ENCODE data around the gene SMOC2. TPM values are rescaled to one million over a fixed set of nuclear protein-coding genes. Genes with fewer than 3 reads are reported as not detected.

The SMOC2 gene
- total RNA-seq, 3 donors from 2014 or later (not counting 1 experiment from before 2014, with no cell fraction given): not detected

DNA sequence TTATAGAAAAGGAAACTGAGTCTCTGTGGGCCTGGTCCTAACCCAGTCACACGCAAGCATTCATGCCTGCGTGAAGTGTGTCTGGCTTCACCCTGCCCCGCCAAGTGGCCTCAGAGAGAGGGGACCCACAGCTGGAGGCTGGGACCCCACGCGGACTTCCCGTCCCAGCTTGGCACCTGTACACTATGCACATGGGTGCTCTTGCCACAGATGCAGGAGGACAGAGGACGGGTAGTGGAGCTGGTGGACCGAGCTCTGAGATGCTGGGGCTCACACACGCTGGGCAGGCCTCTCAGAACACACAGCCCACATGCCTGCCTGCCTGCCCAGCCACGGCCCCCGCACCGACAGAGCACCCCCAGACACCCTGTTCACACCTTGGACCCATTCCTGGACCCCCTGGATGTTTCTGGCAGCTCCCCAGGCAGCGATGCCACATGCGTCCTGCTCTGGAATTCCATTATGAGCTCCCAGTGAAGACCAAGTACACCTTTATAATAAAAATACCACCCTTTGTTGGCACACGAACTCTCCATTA, 24.9 kb upstream of the SMOC2 start:
- no peaks in the 10 kb centered on the region for H3K9me3 Mint-ChIP-seq
- no peaks in the 10 kb centered on the region for H3K4me1 ChIP-seq (ENCODE audit: control insufficient read depth, insufficient read depth, low read length)
- H3K27ac ChIP-seq (ENCODE audit: low read length): no peak overlapping the region
- DNase-seq (no peak), ATAC-seq (no peak)
- no peaks in the 10 kb centered on the region for H3K36me3 ChIP-seq (ENCODE audit: control insufficient read depth, insufficient read depth, low read length)
- no peaks in the 10 kb centered on the region for H3K27me3 ChIP-seq (ENCODE audit: control insufficient read depth, insufficient read depth, low read length)
- intact Hi-C loops (cut with micrococcal nuclease): no loop called here
- no peak overlapping the region for H3K4me3 ChIP-seq (ENCODE audit: low read length)
- no peak overlapping the region for H3K4me3 Mint-ChIP-seq
- H3K36me3 Mint-ChIP-seq: no peaks in the 10 kb centered on the region
- TF ChIP-seq, protein P1, sequence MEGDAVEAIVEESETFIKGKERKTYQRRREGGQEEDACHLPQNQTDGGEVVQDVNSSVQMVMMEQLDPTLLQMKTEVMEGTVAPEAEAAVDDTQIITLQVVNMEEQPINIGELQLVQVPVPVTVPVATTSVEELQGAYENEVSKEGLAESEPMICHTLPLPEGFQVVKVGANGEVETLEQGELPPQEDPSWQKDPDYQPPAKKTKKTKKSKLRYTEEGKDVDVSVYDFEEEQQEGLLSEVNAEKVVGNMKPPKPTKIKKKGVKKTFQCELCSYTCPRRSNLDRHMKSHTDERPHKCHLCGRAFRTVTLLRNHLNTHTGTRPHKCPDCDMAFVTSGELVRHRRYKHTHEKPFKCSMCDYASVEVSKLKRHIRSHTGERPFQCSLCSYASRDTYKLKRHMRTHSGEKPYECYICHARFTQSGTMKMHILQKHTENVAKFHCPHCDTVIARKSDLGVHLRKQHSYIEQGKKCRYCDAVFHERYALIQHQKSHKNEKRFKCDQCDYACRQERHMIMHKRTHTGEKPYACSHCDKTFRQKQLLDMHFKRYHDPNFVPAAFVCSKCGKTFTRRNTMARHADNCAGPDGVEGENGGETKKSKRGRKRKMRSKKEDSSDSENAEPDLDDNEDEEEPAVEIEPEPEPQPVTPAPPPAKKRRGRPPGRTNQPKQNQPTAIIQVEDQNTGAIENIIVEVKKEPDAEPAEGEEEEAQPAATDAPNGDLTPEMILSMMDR (IDR thresholded peaks at IDR 0.05): no peak
- no peaks in the 10 kb centered on the region for H3K4me1 Mint-ChIP-seq
- no peak overlapping the region for H3K27ac Mint-ChIP-seq
- H3K27me3 Mint-ChIP-seq (ENCODE audit: low read depth in 2 of 2): peaks cover 0 to 8% of the 10 kb centered on the region in 2 donors
- WGBS (ENCODE audit: insufficient coverage): 91% methylated on average over 15 of the region's 15 CpGs
- no peaks in the 10 kb centered on the region for H3K9me3 ChIP-seq (ENCODE audit: control insufficient read depth, insufficient read depth, low read length)

DNA sequence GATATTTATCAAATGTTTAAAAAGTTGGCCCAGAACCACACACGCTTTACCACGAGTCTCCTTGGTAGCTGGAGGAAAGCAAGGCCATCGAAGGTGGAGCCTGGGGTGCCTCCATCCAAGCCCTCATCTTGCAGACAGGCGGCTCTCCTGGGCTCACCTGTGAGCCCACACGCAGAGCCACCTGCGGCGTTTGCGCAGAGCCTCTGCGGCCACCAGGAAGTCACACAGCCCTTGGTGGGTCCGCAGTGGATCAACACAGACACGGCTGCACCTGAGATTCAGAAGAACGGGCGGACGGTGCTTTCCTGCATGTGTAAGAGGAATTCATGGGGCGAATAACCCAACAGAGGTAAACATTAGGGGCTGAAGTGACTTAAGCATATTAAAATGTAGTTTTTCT, 24.5 kb upstream of the SMOC2 start:
- ATAC-seq: no peak
- no peaks in the 10 kb centered on the region for H3K9me3 Mint-ChIP-seq
- Histone ChIP-seq H3K4me1 (ENCODE audit: control insufficient read depth, insufficient read depth, low read length) (no peaks in the 10 kb centered on the region), H3K36me3 (ENCODE audit: control insufficient read depth, insufficient read depth, low read length) (no peaks in the 10 kb centered on the region), H3K27ac (ENCODE audit: low read length) (no peak overlapping the region), H3K4me3 (ENCODE audit: low read length) (no peak overlapping the region), H3K9me3 (ENCODE audit: control insufficient read depth, insufficient read depth, low read length) (no peaks in the 10 kb centered on the region), H3K27me3 (ENCODE audit: control insufficient read depth, insufficient read depth, low read length) (no peaks in the 10 kb centered on the region)
- H3K27ac Mint-ChIP-seq: no peak overlapping the region
- H3K36me3 Mint-ChIP-seq: no peaks in the 10 kb centered on the region
- 90% methylated on average over 15 of the region's 15 CpGs for WGBS (ENCODE audit: insufficient coverage)
- no peaks in the 10 kb centered on the region for H3K4me1 Mint-ChIP-seq
- TF ChIP-seq, protein P1 (IDR thresholded peaks at IDR 0.05): no peak
- no peak overlapping the region for H3K4me3 Mint-ChIP-seq
- intact Hi-C loops (cut with micrococcal nuclease): no loop called here
- peaks cover 0 to 8% of the 10 kb centered on the region in 2 donors for H3K27me3 Mint-ChIP-seq (ENCODE audit: low read depth in 2 of 2)
- DNase-seq: no peak

DNA sequence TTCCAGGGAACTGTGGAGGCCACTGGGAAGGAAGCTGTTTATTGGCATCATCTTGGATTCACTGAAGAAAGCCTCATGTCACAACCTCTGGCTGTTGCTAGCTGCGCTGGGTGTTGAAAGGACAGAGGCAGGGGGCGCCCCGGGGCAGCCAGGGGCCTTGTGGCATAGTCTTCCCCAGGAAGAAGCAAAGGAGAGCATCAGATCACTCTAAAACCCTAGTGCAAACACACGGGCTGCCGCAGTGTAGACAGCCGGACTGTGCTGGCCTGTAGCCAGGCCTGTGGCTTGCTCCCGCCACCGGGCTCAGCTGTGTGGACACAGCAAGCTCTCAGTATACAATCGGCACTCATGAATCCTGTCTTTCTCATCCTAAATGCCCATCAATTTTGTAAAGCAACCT, 23.8 kb upstream of the SMOC2 start:
- 67% methylated on average over 9 of the region's 9 CpGs for WGBS (ENCODE audit: insufficient coverage)
- Mint-ChIP-seq H3K4me1 (no peaks in the 10 kb centered on the region), H3K27ac (no peak overlapping the region), H3K27me3 (ENCODE audit: low read depth in 2 of 2) (peaks cover 6 to 8% of the 10 kb centered on the region in 2 donors), H3K9me3 (no peaks in the 10 kb centered on the region), H3K36me3 (no peaks in the 10 kb centered on the region), H3K4me3 (no peak overlapping the region)
- TF ChIP-seq, protein P1 (IDR thresholded peaks at IDR 0.05): no peak
- Histone ChIP-seq H3K4me1 (ENCODE audit: control insufficient read depth, insufficient read depth, low read length) (no peaks in the 10 kb centered on the region), H3K9me3 (ENCODE audit: control insufficient read depth, insufficient read depth, low read length) (no peaks in the 10 kb centered on the region), H3K27me3 (ENCODE audit: control insufficient read depth, insufficient read depth, low read length) (no peaks in the 10 kb centered on the region), H3K27ac (ENCODE audit: low read length) (no peak overlapping the region), H3K36me3 (ENCODE audit: control insufficient read depth, insufficient read depth, low read length) (no peaks in the 10 kb centered on the region), H3K4me3 (ENCODE audit: low read length) (no peak overlapping the region)
- no peak for DNase-seq
- intact Hi-C loops (cut with micrococcal nuclease): no loop called here
- ATAC-seq: no peak
